ENCODE data around the gene MRPL48. TPM values are rescaled to one million over a fixed set of nuclear protein-coding genes. Genes with fewer than 3 reads are reported as not detected.

Gene MRPL48
- 10 to 100 TPM; 10.5 to 24.4 (median 15.4) TPM for total RNA-seq

- Histone ChIP-seq H3K36me3 (no peaks in the 10 kb centered on the region), H3K4me3 (peak within 1 kb of the TSS; percentile 62), H3K27me3 (no peaks in the 10 kb centered on the region), H3K4me1 (peaks cover 17% of the 10 kb centered on the region), H3K9me3 (no peaks in the 10 kb centered on the region), H3K27ac (peak within 1 kb of the TSS; percentile 84)
- peak; percentile 92 to 96 for DNase-seq (ENCODE audit: low spot score in 2 of 2)
- TF ChIP-seq POLR2AphosphoS5 (IDR thresholded peaks at IDR 0.05) (peak in 2 of 3 donors; percentile 57 to 59), CTCF (IDR thresholded peaks at IDR 0.05) (no peak), EP300 (IDR thresholded peaks at IDR 0.05) (no peak), POLR2A (IDR thresholded peaks at IDR 0.05) (peak in 1 of 2 donors; percentile 7)
- WGBS, result 3% methylated on average over 44 of the region's 44 CpGs
Observed at GRCh38 chr11:73787643-73788558, at the start of gene MRPL48. MRPL48 (plus strand) TSS chr11:73787874; CDS start chr11:73787972, 98 bp downstream.

- WGBS, result 94% methylated on average over 7 of the region's 7 CpGs
- Histone ChIP-seq H3K27me3 (no peaks in the 10 kb centered on the region), H3K4me1 (no peaks in the 10 kb centered on the region), H3K4me3 (no peak overlapping the region), H3K27ac (no peak overlapping the region), H3K9me3 (no peaks in the 10 kb centered on the region), H3K36me3 (no peaks in the 10 kb centered on the region)
- DNase-seq (ENCODE audit: low spot score in 2 of 2), result no peak
- TF ChIP-seq EP300 (IDR thresholded peaks at IDR 0.05), result no peak
Observed at GRCh38 chr11:73743045-73743444, 44.6 kb upstream of the MRPL48 start.

GRCh38 chr11:73746701-73747100, 41.0 kb upstream of the MRPL48 start:
- H3K4me1 ChIP-seq, result peaks cover 5% of the 10 kb centered on the region
- 93% methylated on average over 13 of the region's 13 CpGs for WGBS
- no peak for DNase-seq (ENCODE audit: low spot score in 2 of 2)
- no peak overlapping the region for H3K4me3 ChIP-seq
- H3K27ac ChIP-seq, result no peak overlapping the region
- no peak for TF ChIP-seq POLR2AphosphoS5 (IDR thresholded peaks at IDR 0.05)
- TF ChIP-seq EP300 (IDR thresholded peaks at IDR 0.05), result no peak
- no peak for TF ChIP-seq POLR2A (IDR thresholded peaks at IDR 0.05)
- no peak for TF ChIP-seq CTCF (IDR thresholded peaks at IDR 0.05)
- H3K9me3 ChIP-seq, result no peaks in the 10 kb centered on the region
- no peaks in the 10 kb centered on the region for H3K27me3 ChIP-seq
- no peaks in the 10 kb centered on the region for H3K36me3 ChIP-seq

GRCh38 chr11:73747762-73748161, 39.9 kb upstream of the MRPL48 start:
- DNase-seq (ENCODE audit: low spot score in 2 of 2), result no peak
- no peaks in the 10 kb centered on the region for H3K36me3 ChIP-seq
- H3K27ac ChIP-seq, result no peak overlapping the region
- 51% methylated on average over 3 of the region's 3 CpGs for WGBS
- H3K4me1 ChIP-seq, result peaks cover 8% of the 10 kb centered on the region
- H3K4me3 ChIP-seq, result no peak overlapping the region
- no peaks in the 10 kb centered on the region for H3K27me3 ChIP-seq
- TF ChIP-seq POLR2A (IDR thresholded peaks at IDR 0.05) (no peak), POLR2AphosphoS5 (IDR thresholded peaks at IDR 0.05) (no peak), EP300 (IDR thresholded peaks at IDR 0.05) (no peak), CTCF (IDR thresholded peaks at IDR 0.05) (no peak)
- H3K9me3 ChIP-seq, result no peaks in the 10 kb centered on the region

- WGBS, result 94% methylated on average over 5 of the region's 5 CpGs
- peaks cover 11% of the 10 kb centered on the region for H3K4me1 ChIP-seq
- no peak overlapping the region for H3K4me3 ChIP-seq
- no peaks in the 10 kb centered on the region for H3K9me3 ChIP-seq
- H3K27me3 ChIP-seq, result no peaks in the 10 kb centered on the region
- peaks cover 3% of the 10 kb centered on the region for H3K36me3 ChIP-seq
- no peak for TF ChIP-seq EP300 (IDR thresholded peaks at IDR 0.05)
- TF ChIP-seq POLR2A (IDR thresholded peaks at IDR 0.05), result no peak
- no peak for TF ChIP-seq CTCF (IDR thresholded peaks at IDR 0.05)
- no peak for TF ChIP-seq POLR2AphosphoS5 (IDR thresholded peaks at IDR 0.05)
- no peak for DNase-seq (ENCODE audit: low spot score in 2 of 2)
- H3K27ac ChIP-seq, result no peak overlapping the region
Observed at GRCh38 chr11:73748300-73748699, 39.4 kb upstream of the MRPL48 start.
